ENCODE data around the gene ERGIC3. TPM values are rescaled to one million over a fixed set of nuclear protein-coding genes. Genes with fewer than 3 reads are reported as not detected.

Gene ERGIC3
- total and polyA plus RNA-seq, 2 of the 13 experiments (the other 11 are each of a cell fraction or from before 2014, with no cell fraction given) = 407 to 670 TPM

DNA sequence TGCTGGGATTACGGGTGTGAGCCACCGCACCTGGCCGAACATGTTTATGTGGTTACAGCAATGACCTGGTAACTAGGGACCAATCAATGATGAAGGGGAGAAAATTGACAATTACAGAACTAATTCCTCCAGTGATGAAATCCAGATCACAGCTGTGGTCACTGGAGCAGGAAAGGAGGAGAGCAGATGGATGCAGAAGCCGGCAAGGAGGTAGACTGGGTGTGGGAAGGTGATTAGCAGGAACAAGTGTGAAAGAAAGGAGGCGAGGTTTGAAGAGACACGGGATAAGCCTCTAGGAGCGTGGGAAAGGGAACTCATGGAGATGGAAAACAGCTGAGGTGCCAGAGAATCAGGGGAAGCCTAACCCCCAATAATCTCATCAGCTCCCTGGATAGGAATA lies 56.6 kb downstream of the ERGIC3 start (continued):
- TF ChIP-seq, protein P1, sequence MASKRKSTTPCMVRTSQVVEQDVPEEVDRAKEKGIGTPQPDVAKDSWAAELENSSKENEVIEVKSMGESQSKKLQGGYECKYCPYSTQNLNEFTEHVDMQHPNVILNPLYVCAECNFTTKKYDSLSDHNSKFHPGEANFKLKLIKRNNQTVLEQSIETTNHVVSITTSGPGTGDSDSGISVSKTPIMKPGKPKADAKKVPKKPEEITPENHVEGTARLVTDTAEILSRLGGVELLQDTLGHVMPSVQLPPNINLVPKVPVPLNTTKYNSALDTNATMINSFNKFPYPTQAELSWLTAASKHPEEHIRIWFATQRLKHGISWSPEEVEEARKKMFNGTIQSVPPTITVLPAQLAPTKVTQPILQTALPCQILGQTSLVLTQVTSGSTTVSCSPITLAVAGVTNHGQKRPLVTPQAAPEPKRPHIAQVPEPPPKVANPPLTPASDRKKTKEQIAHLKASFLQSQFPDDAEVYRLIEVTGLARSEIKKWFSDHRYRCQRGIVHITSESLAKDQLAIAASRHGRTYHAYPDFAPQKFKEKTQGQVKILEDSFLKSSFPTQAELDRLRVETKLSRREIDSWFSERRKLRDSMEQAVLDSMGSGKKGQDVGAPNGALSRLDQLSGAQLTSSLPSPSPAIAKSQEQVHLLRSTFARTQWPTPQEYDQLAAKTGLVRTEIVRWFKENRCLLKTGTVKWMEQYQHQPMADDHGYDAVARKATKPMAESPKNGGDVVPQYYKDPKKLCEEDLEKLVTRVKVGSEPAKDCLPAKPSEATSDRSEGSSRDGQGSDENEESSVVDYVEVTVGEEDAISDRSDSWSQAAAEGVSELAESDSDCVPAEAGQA (IDR thresholded peaks at IDR 0.05; ENCODE audit: low read depth) = no peak
- TF ChIP-seq, protein P1 (CRISPR knock-in tag; IDR thresholded peaks at IDR 0.05; ENCODE audit: borderline replicate concordance) = no peak
- TF ChIP-seq, protein P2, sequence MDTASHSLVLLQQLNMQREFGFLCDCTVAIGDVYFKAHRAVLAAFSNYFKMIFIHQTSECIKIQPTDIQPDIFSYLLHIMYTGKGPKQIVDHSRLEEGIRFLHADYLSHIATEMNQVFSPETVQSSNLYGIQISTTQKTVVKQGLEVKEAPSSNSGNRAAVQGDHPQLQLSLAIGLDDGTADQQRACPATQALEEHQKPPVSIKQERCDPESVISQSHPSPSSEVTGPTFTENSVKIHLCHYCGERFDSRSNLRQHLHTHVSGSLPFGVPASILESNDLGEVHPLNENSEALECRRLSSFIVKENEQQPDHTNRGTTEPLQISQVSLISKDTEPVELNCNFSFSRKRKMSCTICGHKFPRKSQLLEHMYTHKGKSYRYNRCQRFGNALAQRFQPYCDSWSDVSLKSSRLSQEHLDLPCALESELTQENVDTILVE (CRISPR knock-in tag; IDR thresholded peaks at IDR 0.05) = no peak
- TF ChIP-seq CHCHD3 (CRISPR knock-in tag; IDR thresholded peaks at IDR 0.05) (no peak), REXO4 (CRISPR knock-in tag; IDR thresholded peaks at IDR 0.05; ENCODE audit: borderline replicate concordance) (no peak), NBN (conservative IDR thresholded peaks at IDR 0.05) (no peak)
